Measurements from ENCODE around the gene CRIP1. TPM values are rescaled to one million over a fixed set of nuclear protein-coding genes. Genes with fewer than 3 reads are reported as not detected.

The CRIP1 gene
- polyA plus RNA-seq, 1 experiment, result 0.74 TPM

DNA sequence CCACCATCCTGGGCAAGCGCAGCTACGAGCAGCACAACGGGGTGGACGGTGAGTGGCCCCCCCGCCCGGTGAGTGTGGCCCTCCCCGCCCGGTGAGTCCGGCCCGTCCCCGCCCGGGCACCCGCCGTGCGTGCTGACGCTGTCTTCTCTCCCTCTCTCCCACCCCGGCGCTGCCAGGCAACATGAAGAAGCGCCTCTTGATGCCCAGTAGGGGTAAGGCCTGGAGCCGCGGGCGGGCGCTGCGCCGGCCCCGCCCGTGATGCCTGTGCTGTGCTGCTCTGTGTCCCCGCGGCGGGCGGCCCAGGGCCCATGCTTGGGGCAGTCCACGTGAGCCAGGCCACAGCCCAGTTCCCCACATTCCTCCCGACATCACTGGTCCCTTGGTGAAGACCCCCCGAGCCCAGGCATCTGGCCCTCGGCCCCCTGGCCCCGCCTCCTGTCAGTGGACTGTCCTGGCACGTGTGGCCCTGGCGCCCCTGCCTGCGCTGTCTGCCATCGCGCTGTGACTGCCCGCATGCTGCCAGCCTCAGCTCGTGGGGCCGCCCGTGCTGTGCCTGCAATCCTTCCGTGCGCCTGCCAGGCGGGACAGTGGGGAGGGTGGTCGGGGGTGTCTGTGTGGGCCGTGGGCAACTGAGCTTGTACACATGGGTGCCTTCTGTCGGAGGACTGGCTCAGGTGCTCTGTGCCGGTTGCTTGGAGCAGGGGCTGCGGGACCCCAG, 20.0 kb upstream of the CRIP1 start:
- ChIA-PET POLR2A (no interaction called here), CTCF (interaction anchor here (7.4 kb wide), 1 partner anchor 15 kb away, joined by 37 read pairs; no protein-coding TSS in a partner anchor)
- TF ChIP-seq, protein P1, sequence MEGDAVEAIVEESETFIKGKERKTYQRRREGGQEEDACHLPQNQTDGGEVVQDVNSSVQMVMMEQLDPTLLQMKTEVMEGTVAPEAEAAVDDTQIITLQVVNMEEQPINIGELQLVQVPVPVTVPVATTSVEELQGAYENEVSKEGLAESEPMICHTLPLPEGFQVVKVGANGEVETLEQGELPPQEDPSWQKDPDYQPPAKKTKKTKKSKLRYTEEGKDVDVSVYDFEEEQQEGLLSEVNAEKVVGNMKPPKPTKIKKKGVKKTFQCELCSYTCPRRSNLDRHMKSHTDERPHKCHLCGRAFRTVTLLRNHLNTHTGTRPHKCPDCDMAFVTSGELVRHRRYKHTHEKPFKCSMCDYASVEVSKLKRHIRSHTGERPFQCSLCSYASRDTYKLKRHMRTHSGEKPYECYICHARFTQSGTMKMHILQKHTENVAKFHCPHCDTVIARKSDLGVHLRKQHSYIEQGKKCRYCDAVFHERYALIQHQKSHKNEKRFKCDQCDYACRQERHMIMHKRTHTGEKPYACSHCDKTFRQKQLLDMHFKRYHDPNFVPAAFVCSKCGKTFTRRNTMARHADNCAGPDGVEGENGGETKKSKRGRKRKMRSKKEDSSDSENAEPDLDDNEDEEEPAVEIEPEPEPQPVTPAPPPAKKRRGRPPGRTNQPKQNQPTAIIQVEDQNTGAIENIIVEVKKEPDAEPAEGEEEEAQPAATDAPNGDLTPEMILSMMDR (IDR thresholded peaks at IDR 0.05; ENCODE audit: low read depth, low read length), result no peak
- H3K9me3 ChIP-seq (ENCODE audit: control insufficient read depth, insufficient read depth, low read length), result no peaks in the 10 kb centered on the region; the same call in 1 of the 2 replicates
- H3K27ac ChIP-seq (ENCODE audit: low read depth, low read length), result no peak overlapping the region
- no peaks in the 10 kb centered on the region for H3K27me3 ChIP-seq (ENCODE audit: control insufficient read depth, insufficient read depth, low read length)
- no peak for DNase-seq (ENCODE audit: low read depth, low spot score)
- no peak overlapping the region for H3K4me3 ChIP-seq (ENCODE audit: low read depth, low read length)

DNA sequence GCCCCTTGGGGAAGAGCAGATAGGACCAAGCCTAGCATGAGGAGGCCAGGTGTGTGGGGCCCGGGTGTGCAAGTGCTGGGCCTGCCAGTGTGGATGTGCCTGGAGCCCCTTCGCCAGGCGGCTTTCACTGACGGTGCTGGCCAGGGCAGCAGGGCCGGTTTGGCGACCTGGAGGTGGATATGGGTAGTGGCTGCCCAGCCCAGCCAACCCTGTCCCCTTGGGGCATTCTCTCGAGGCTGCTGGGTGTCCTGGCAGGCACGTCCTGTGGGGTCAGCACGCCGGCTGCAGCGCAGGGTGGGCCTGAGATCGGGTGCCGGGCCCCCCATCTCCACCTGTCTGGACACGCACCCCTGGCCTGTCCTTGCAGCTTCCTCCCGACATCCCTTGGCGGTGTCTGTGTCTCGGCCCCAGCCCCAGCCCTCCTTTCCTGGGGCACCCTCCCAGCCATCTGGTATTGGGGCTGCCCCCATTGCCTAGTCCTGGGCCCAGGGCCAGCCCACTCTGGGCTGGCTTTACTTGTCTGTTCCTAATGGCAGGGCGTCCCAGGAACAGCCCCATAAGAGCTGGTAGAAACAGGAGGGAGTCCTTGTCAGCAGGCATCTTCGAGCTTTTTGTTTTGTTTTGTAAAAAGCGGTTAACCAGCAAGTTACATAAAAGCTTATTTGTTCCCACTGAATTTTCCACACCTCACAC, 19.3 kb upstream of the CRIP1 start:
- ChIA-PET CTCF (interaction anchor here (7.4 kb wide), 1 partner anchor 14 kb away, joined by 37 read pairs; no protein-coding TSS in a partner anchor), POLR2A (interaction anchor here (0.6 kb wide), 1 partner anchor 33 kb away, joined by 3 read pairs; no protein-coding TSS in a partner anchor)
- no peak overlapping the region for H3K27ac ChIP-seq (ENCODE audit: low read depth, low read length)

DNA sequence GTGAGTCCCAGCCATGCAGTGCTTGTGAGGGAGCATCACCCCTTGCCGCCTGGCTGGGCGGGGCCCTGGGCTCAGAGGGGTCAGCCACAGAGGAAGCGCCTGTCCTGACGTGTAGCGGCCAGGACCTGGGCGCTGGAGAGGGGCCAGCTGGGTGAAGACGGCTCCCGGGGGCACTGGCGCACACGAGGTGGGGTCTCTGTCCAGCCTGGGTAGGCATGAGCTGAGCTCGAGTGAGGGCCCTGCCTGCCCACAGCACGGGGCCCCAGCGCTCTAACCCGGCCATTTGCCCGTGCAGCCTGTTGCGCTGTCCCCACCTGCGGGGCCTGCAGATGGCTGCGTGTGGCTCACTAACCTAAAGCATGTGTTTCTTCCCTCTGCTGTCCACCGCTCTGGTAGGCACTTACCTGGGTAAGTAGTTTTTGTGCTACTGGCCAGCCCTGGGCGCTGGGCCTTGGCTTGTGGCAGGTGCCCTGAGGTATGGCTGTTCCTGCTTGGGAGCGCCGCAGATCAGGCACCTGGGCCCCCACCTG, 18.7 kb upstream of the CRIP1 start:
- ChIA-PET POLR2A (interaction anchor here (0.6 to 1.4 kb wide), 2 partner anchors 13 to 32 kb away, joined by 3 read pairs; no protein-coding TSS in a partner anchor), CTCF (interaction anchor here (7.4 kb wide), 1 partner anchor 13 kb away, joined by 37 read pairs; no protein-coding TSS in a partner anchor)
- Histone ChIP-seq H3K9me3 (ENCODE audit: control insufficient read depth, insufficient read depth, low read length) (no peaks in the 10 kb centered on the region; the same call in 1 of the 2 replicates), H3K27ac (ENCODE audit: low read depth, low read length) (no peak overlapping the region), H3K4me3 (ENCODE audit: low read depth, low read length) (no peak overlapping the region), H3K27me3 (ENCODE audit: control insufficient read depth, insufficient read depth, low read length) (no peaks in the 10 kb centered on the region)
- DNase-seq (ENCODE audit: low read depth, low spot score), result no peak
- TF ChIP-seq, protein P1 (IDR thresholded peaks at IDR 0.05; ENCODE audit: low read depth, low read length), result no peak

More for the DNA sequence above, 19.3 kb upstream of the CRIP1 start:
- TF ChIP-seq, protein P1 (IDR thresholded peaks at IDR 0.05; ENCODE audit: low read depth, low read length), result no peak
- Histone ChIP-seq H3K27me3 (ENCODE audit: control insufficient read depth, insufficient read depth, low read length) (no peaks in the 10 kb centered on the region), H3K9me3 (ENCODE audit: control insufficient read depth, insufficient read depth, low read length) (no peaks in the 10 kb centered on the region; the same call in 1 of the 2 replicates), H3K4me3 (ENCODE audit: low read depth, low read length) (no peak overlapping the region)
- DNase-seq (ENCODE audit: low read depth, low spot score), result no peak

DNA sequence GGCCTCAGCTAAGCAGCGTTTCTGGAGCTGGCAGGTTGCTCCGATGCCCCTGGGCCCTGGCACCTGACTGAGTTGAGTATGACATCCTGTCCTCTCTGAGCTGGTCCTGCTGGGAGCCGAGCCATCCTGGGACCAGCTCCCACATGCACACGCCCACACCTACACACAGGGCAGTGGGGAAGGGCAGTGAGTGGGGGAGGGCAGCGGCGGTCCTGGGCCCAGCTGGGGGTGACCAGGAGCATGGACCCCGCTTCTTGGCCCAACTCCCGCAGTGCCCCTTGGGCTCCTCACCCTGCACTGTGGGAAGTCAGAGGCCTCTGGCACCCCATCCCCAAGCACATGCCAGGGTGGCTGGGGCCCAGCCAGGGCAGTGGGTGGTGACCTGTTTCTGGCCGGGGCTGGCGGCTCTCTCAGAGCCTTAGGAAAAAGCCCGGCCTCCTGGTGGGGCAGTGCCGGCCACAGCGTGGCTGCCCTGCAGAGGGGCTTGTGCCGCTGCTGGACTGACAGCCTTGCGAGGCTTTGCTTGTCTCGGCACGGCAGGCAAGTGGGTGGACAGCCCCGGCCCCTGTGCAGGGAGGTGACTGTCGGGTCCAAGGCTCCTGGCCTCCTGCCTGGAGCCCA, 18.0 kb upstream of the CRIP1 start:
- Histone ChIP-seq H3K27me3 (ENCODE audit: control insufficient read depth, insufficient read depth, low read length) (no peaks in the 10 kb centered on the region), H3K4me3 (ENCODE audit: low read depth, low read length) (no peak overlapping the region), H3K9me3 (ENCODE audit: control insufficient read depth, insufficient read depth, low read length) (no peaks in the 10 kb centered on the region; the same call in 1 of the 2 replicates), H3K27ac (ENCODE audit: low read depth, low read length) (no peak overlapping the region)
- ChIA-PET POLR2A (interaction anchor here (1.4 kb wide), 1 partner anchor 12 kb away, joined by 3 read pairs; no protein-coding TSS in a partner anchor), CTCF (interaction anchor here (1.3 to 7.4 kb wide), 2 partner anchors 13 to 21 kb away, joined by 3 to 37 read pairs; no protein-coding TSS in a partner anchor)
- DNase-seq (ENCODE audit: low read depth, low spot score), result no peak
- TF ChIP-seq, protein P1 (IDR thresholded peaks at IDR 0.05; ENCODE audit: low read depth, low read length), result no peak
